ENCODE data around the gene GTF2H1. TPM values are rescaled to one million over a fixed set of nuclear protein-coding genes. Genes with fewer than 3 reads are reported as not detected.
A peak's percentile ranks its signal among the peaks of the same experiment; 100 is the strongest.

The GTF2H1 gene
- total and polyA plus RNA-seq, 4 donors, result 41.1 to 78.7 (median 52.4) TPM

DNA sequence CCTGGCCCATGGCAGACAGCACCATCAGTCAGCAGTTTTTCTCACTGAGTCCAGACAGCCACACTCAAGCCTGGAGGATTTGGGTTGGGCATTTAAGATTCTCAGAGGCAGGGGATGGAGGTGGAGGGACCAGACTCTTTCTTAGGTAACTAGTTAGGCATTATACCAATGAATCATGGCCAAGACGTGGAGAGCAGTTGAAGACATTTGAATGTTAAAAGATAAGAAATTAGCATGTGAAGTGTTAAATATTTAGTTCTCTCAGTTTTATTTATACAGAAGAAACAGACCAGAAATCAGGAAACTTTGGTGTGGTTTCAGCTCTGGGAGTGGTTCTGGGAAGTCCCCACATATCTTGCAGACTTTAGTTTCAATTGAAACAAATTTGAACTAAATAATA, 9.9 kb downstream of the GTF2H1 start:
- H3K9me3 ChIP-seq (ENCODE audit: control insufficient read depth, insufficient read depth, low read length), result no peaks in the 10 kb centered on the region
- H3K36me3 ChIP-seq (ENCODE audit: control insufficient read depth, insufficient read depth, low read length), result peaks cover 34% of the 10 kb centered on the region
- H3K27me3 ChIP-seq (ENCODE audit: control insufficient read depth, insufficient read depth, low read length), result no peaks in the 10 kb centered on the region
- H3K4me1 ChIP-seq (ENCODE audit: control insufficient read depth, insufficient read depth, low read length), result no peaks in the 10 kb centered on the region
- WGBS (ENCODE audit: insufficient coverage), result no CpG with 5 or more reads among the region's 1 CpG
- H3K4me3 ChIP-seq (ENCODE audit: low read depth, low read length), result no peak overlapping the region
- DNase-seq (ENCODE audit: low read depth in 4 of 6, low spot score in 6 of 6), result no peak
- H3K27ac ChIP-seq (ENCODE audit: low read depth, low read length), result no peak overlapping the region

DNA sequence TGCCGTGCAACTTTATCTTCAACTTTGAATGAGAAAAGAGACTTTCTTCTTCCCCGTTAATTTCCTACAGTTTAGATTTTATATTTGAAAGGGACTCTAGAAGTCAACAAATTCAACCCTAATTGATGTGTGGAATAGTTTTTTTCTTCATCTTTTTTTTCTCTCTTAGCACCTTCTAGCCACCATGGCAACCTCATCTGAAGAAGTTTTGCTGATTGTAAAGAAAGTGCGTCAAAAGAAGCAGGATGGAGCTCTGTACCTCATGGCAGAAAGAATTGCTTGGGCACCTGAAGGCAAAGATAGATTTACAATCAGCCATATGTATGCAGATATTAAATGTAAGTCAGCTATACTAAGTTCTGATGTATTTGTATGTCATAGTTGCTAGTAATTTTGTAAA, 10.5 kb downstream of the GTF2H1 start:
- Histone ChIP-seq H3K27me3 (ENCODE audit: control insufficient read depth, insufficient read depth, low read length) (no peaks in the 10 kb centered on the region), H3K36me3 (ENCODE audit: control insufficient read depth, insufficient read depth, low read length) (peaks cover 29% of the 10 kb centered on the region), H3K27ac (ENCODE audit: low read depth, low read length) (no peak overlapping the region), H3K4me1 (ENCODE audit: control insufficient read depth, insufficient read depth, low read length) (no peaks in the 10 kb centered on the region), H3K4me3 (ENCODE audit: low read depth, low read length) (no peak overlapping the region), H3K9me3 (ENCODE audit: control insufficient read depth, insufficient read depth, low read length) (no peaks in the 10 kb centered on the region)
- WGBS (ENCODE audit: insufficient coverage), result no CpG with 5 or more reads among the region's 3 CpGs
- DNase-seq (ENCODE audit: low read depth in 4 of 6, low spot score in 6 of 6), result no peak

- Histone ChIP-seq H3K27ac (ENCODE audit: low read depth, low read length) (no peak overlapping the region), H3K4me1 (ENCODE audit: control insufficient read depth, insufficient read depth, low read length) (no peaks in the 10 kb centered on the region), H3K4me3 (ENCODE audit: low read depth, low read length) (no peak overlapping the region), H3K36me3 (ENCODE audit: control insufficient read depth, insufficient read depth, low read length) (peaks cover 40% of the 10 kb centered on the region), H3K9me3 (ENCODE audit: control insufficient read depth, insufficient read depth, low read length) (no peaks in the 10 kb centered on the region), H3K27me3 (ENCODE audit: control insufficient read depth, insufficient read depth, low read length) (no peaks in the 10 kb centered on the region)
- no peak for DNase-seq (ENCODE audit: low read depth in 4 of 6, low spot score in 6 of 6)
- WGBS (ENCODE audit: insufficient coverage), result 89% methylated on average over 1 of the region's 5 CpGs
Measured at GRCh38 chr11:18347471-18348125, 25.2 kb downstream of the GTF2H1 start.

- 89% methylated on average over 3 of the region's 3 CpGs for WGBS (ENCODE audit: insufficient coverage)
Measured at GRCh38 chr11:18352581-18352980, 30.2 kb downstream of the GTF2H1 start.

DNA sequence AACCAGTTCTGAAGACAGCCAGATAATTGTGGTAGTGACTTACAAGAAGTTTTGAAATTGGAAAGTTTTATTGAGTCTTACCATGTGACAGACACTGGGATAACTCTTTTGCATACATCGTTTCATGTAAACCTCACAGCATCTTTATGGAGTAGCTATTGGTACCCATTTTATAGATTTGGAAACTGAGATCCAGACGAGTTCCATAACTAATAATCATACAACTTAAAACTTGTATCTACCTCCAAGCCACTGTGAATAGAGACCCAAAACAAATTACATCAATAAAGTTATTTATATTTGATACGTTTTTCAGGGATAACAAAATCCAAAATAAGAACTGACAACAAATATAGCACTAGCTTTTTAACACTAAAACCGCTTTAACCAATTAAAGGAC, 36.3 kb downstream of the GTF2H1 start:
- H3K4me1 ChIP-seq (ENCODE audit: control insufficient read depth, insufficient read depth, low read length), result no peaks in the 10 kb centered on the region
- H3K9me3 ChIP-seq (ENCODE audit: control insufficient read depth, insufficient read depth, low read length), result no peaks in the 10 kb centered on the region
- H3K27ac ChIP-seq (ENCODE audit: low read depth, low read length), result no peak overlapping the region
- no peak overlapping the region for H3K4me3 ChIP-seq (ENCODE audit: low read depth, low read length)
- H3K36me3 ChIP-seq (ENCODE audit: control insufficient read depth, insufficient read depth, low read length), result peaks cover 54% of the 10 kb centered on the region
- WGBS (ENCODE audit: insufficient coverage), result no CpG with 5 or more reads among the region's 4 CpGs
- H3K27me3 ChIP-seq (ENCODE audit: control insufficient read depth, insufficient read depth, low read length), result no peaks in the 10 kb centered on the region
- DNase-seq (ENCODE audit: low read depth in 4 of 6, low spot score in 6 of 6), result no peak

More at GRCh38 chr11:18352581-18352980, 30.2 kb downstream of the GTF2H1 start:
- H3K36me3 ChIP-seq (ENCODE audit: control insufficient read depth, insufficient read depth, low read length), result peaks cover 40% of the 10 kb centered on the region
- no peaks in the 10 kb centered on the region for H3K4me1 ChIP-seq (ENCODE audit: control insufficient read depth, insufficient read depth, low read length)
- H3K9me3 ChIP-seq (ENCODE audit: control insufficient read depth, insufficient read depth, low read length), result no peaks in the 10 kb centered on the region
- H3K4me3 ChIP-seq (ENCODE audit: low read depth, low read length), result no peak overlapping the region
- no peaks in the 10 kb centered on the region for H3K27me3 ChIP-seq (ENCODE audit: control insufficient read depth, insufficient read depth, low read length)
- H3K27ac ChIP-seq (ENCODE audit: low read depth, low read length), result no peak overlapping the region
- DNase-seq (ENCODE audit: low read depth in 4 of 6, low spot score in 6 of 6), result no peak

DNA sequence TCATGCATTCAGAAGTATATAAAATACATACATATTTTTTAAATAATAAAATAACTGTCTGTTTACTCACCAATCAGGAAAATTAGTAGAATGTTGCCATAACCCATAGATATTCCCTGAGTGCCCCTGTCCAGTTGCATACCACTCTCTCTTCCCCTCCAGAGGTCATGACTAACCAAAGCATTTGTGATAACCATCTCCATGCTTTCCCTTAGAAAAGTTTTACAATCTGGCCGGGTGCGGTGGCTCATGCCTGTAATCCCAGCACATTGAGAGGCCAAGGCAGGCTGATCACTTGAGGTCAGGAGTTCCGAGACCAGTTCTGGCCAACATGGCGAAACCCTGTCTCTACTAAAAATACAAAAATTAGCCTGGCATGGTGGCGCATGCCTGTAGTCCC, 38.8 kb downstream of the GTF2H1 start:
- 90% methylated on average over 3 of the region's 5 CpGs for WGBS (ENCODE audit: insufficient coverage)
- H3K27ac ChIP-seq (ENCODE audit: low read depth, low read length), result no peak overlapping the region
- DNase-seq (ENCODE audit: low read depth in 4 of 6, low spot score in 6 of 6), result no peak
- H3K9me3 ChIP-seq (ENCODE audit: control insufficient read depth, insufficient read depth, low read length), result no peaks in the 10 kb centered on the region
- H3K36me3 ChIP-seq (ENCODE audit: control insufficient read depth, insufficient read depth, low read length), result peaks cover 52% of the 10 kb centered on the region
- H3K4me3 ChIP-seq (ENCODE audit: low read depth, low read length), result no peak overlapping the region
- no peaks in the 10 kb centered on the region for H3K27me3 ChIP-seq (ENCODE audit: control insufficient read depth, insufficient read depth, low read length)
- H3K4me1 ChIP-seq (ENCODE audit: control insufficient read depth, insufficient read depth, low read length), result no peaks in the 10 kb centered on the region

GRCh38 chr11:18364495-18365073, 42.2 kb downstream of the GTF2H1 start:
- WGBS (ENCODE audit: insufficient coverage), result 100% methylated on average over 3 of the region's 4 CpGs
- Histone ChIP-seq H3K27ac (ENCODE audit: low read depth, low read length) (no peak overlapping the region), H3K9me3 (ENCODE audit: control insufficient read depth, insufficient read depth, low read length) (no peaks in the 10 kb centered on the region), H3K4me3 (ENCODE audit: low read depth, low read length) (no peak overlapping the region), H3K27me3 (ENCODE audit: control insufficient read depth, insufficient read depth, low read length) (no peaks in the 10 kb centered on the region), H3K4me1 (ENCODE audit: control insufficient read depth, insufficient read depth, low read length) (no peaks in the 10 kb centered on the region), H3K36me3 (ENCODE audit: control insufficient read depth, insufficient read depth, low read length) (peaks cover 42% of the 10 kb centered on the region)
- peak in 1 of 6 donors; percentile 4 for DNase-seq (ENCODE audit: low read depth in 4 of 6, low spot score in 6 of 6)

GRCh38 chr11:18365741-18366140, 43.4 kb downstream of the GTF2H1 start:
- Histone ChIP-seq H3K27ac (ENCODE audit: low read depth, low read length) (no peak overlapping the region), H3K4me3 (ENCODE audit: low read depth, low read length) (no peak overlapping the region), H3K9me3 (ENCODE audit: control insufficient read depth, insufficient read depth, low read length) (no peaks in the 10 kb centered on the region), H3K36me3 (ENCODE audit: control insufficient read depth, insufficient read depth, low read length) (peaks cover 33% of the 10 kb centered on the region), H3K4me1 (ENCODE audit: control insufficient read depth, insufficient read depth, low read length) (no peaks in the 10 kb centered on the region), H3K27me3 (ENCODE audit: control insufficient read depth, insufficient read depth, low read length) (no peaks in the 10 kb centered on the region)
- WGBS (ENCODE audit: insufficient coverage), result 100% methylated on average over 1 of the region's 4 CpGs
- no peak for DNase-seq (ENCODE audit: low read depth in 4 of 6, low spot score in 6 of 6)

DNA sequence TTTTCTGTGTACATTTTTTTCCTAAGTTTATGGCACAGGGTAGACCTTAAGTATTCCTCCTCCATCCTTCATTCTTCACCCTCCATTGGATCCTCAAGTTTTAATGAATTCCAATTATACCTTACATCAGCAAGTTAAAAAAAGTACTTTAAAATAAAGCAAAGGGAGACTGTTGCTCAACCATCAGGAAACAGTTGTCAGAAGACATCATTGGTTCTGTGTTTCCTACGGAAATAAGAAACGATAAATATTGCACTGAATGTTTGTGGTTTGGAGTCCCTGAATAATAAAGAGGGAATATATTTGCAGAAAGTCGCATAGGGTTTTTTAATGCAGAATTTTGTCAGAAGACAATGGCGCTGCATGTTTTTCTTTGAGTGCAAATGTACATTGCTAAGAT, 43.9 kb downstream of the GTF2H1 start:
- Histone ChIP-seq H3K4me1 (ENCODE audit: control insufficient read depth, insufficient read depth, low read length) (no peaks in the 10 kb centered on the region), H3K4me3 (ENCODE audit: low read depth, low read length) (no peak overlapping the region), H3K9me3 (ENCODE audit: control insufficient read depth, insufficient read depth, low read length) (no peaks in the 10 kb centered on the region), H3K36me3 (ENCODE audit: control insufficient read depth, insufficient read depth, low read length) (peaks cover 28% of the 10 kb centered on the region), H3K27ac (ENCODE audit: low read depth, low read length) (no peak overlapping the region), H3K27me3 (ENCODE audit: control insufficient read depth, insufficient read depth, low read length) (no peaks in the 10 kb centered on the region)
- WGBS (ENCODE audit: insufficient coverage), result 100% methylated on average over 4 of the region's 4 CpGs
- no peak for DNase-seq (ENCODE audit: low read depth in 4 of 6, low spot score in 6 of 6)

DNA sequence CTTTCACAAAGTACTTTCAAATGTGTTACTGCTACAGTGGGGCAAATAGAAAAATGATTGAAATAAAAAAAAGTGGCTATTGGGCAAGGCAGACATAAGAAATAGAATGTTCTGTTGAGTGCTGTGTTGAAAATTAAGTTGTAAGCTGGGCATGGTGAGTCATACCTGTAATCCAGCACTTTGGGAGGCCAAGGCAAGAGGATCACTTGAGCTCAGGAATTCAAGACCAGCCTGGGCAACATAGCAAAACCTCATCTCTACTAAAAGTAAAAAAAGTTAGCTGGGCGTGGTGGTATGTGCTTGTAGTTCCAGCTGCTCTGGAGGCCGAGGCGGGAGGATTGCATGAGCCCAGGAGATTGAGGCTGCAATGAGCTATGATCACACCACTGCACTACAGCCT, 45.1 kb downstream of the GTF2H1 start:
- WGBS (ENCODE audit: insufficient coverage), result no CpG with 5 or more reads among the region's 3 CpGs
- no peaks in the 10 kb centered on the region for H3K9me3 ChIP-seq (ENCODE audit: control insufficient read depth, insufficient read depth, low read length)
- no peak overlapping the region for H3K4me3 ChIP-seq (ENCODE audit: low read depth, low read length)
- no peak overlapping the region for H3K27ac ChIP-seq (ENCODE audit: low read depth, low read length)
- no peaks in the 10 kb centered on the region for H3K4me1 ChIP-seq (ENCODE audit: control insufficient read depth, insufficient read depth, low read length)
- H3K36me3 ChIP-seq (ENCODE audit: control insufficient read depth, insufficient read depth, low read length), result peaks cover 23% of the 10 kb centered on the region
- no peaks in the 10 kb centered on the region for H3K27me3 ChIP-seq (ENCODE audit: control insufficient read depth, insufficient read depth, low read length)
- no peak for DNase-seq (ENCODE audit: low read depth in 4 of 6, low spot score in 6 of 6)
